ENCODE data around the gene PKD1L1.

DNA sequence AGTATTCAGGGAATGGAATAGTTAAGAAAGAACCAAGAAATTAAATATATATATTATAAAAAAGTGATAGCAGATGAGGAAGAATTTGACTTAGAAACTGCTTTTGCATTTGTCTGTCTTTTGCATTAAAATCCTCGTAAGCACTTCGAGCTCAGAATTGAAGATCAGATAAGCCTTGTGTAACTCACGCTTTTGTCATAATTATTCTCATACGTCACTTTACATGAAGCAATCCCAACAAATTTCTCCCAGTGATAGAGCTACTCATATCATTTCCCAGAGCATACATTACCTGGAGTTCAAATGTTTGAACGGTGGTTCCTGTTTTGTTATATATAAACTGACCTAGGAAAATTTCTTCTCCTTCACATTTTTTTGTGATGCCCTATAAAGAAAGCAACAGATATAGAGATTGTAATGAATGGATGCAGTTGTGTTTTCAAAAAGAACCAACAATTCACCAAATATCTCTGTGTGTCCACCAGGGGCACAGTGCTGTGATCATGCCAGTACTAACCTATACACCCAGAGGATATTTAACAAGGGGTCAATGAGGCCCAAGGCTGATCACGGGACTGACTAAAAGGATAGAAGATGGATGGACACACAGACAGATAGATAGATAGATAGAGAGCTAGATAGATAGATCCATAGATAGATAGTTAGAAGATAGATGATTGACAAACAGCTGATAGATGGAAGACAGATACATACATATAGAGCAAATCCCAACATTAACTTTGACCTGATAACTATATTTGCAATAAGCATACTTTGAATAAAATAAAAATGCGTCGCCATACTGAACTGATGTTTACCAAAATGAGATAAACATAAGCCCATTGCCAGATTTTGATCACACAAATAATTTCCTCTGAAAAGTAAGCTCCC, 40.5 kb upstream of the PKD1L1 start:
- TF ChIP-seq, protein P1, sequence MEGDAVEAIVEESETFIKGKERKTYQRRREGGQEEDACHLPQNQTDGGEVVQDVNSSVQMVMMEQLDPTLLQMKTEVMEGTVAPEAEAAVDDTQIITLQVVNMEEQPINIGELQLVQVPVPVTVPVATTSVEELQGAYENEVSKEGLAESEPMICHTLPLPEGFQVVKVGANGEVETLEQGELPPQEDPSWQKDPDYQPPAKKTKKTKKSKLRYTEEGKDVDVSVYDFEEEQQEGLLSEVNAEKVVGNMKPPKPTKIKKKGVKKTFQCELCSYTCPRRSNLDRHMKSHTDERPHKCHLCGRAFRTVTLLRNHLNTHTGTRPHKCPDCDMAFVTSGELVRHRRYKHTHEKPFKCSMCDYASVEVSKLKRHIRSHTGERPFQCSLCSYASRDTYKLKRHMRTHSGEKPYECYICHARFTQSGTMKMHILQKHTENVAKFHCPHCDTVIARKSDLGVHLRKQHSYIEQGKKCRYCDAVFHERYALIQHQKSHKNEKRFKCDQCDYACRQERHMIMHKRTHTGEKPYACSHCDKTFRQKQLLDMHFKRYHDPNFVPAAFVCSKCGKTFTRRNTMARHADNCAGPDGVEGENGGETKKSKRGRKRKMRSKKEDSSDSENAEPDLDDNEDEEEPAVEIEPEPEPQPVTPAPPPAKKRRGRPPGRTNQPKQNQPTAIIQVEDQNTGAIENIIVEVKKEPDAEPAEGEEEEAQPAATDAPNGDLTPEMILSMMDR (IDR thresholded peaks at IDR 0.05), result peak in 3 of 5 experiments; percentile 12 to 25 (median 17)
- no peak for TF ChIP-seq POLR2A (IDR thresholded peaks at IDR 0.05)

All from transverse colon (tissue), 3 donors.